HG03064 (cell line): Measurements from ENCODE around the gene MIOX.

ENCODE experiments used
- ATAC-seq: cut with Tn5 transposase; IDR thresholded peaks from one replicate; pipeline ENCODE4 v1.9.1; 2021; ENCODE audit warnings: low read depth; ENCODE audit not compliant: unreplicated experiment

Gene MIOX

DNA sequence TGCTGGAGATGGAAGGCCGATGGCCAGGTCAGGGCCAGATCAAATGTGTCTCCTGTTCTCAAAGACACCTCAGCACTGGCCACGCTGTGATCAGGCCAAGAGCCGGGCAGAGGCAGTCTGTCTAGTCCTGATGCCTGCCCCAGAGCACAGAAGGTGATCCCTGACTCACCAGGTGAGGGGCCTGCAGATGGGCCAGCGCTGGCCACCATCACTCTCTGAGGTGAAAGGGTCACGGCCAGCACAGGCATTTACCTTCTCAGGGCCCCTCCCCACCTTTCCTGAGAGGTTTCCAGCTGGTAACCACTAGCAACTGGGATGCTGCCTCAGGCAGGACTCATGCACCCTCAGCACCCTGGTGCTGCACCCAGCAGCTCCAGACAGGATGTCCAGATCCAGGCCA lies 14.7 kb upstream of the MIOX start:
- ATAC-seq = no peak

DNA sequence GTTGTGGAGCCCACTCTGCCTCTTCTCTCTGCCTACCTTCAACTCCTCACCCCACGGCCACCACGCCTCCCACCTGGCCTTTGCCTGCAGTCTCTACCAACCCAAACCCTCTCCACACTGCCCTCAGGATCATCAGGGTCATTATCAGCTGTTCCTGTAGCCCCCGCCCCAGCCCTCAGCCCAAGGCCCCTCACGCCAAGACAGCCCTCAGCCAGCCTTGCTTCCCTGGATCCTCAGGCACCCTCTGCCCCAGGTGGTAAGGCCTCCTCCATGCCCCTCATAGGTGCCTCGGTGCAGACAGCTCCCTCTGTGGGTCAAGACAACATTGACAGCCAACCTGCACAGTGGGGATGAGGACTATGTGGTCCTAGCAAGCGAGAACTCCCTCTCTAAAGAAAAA lies 13.6 kb upstream of the MIOX start:
- ATAC-seq = no peak

DNA sequence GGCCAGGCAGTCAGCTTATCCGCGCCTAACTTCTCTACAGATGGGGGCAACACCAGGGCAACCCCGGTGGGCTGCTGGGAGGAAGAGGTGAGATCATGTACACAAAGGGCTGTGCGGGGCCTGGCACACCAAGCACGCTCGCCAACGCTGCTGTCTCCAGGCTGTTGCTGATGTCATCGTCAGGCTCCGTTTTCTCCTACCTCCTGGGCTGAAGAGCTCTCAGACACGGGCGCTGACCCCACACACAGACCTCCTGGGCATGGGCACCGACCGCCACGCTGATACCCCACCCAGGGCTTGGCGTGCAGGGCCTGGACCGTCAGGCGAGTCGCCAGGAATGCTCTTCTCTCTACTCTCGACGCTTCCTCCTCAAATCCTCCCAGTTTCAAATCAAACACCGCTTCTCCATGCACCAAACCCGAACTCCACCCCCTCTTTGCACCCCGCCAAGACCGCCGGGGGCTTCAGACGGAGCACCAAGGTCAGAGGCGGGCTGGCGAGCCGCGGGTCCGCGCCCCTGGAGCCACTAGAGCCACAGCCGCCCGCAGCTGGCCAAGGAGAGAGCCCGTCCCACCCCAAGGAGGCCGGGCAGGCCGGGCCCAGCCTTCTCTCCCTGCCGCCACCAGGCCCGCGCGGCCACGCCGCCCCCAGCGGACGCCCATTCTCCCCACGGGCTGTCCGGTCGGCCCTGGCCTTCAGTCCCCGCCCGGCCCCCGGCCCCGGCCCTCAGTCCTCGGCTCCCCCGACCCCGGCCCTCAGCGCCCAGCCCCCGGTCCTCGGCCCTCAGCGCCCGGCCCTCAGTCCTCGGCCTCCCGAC lies 12.6 kb upstream of the MIOX start:
- ATAC-seq = no peak

DNA sequence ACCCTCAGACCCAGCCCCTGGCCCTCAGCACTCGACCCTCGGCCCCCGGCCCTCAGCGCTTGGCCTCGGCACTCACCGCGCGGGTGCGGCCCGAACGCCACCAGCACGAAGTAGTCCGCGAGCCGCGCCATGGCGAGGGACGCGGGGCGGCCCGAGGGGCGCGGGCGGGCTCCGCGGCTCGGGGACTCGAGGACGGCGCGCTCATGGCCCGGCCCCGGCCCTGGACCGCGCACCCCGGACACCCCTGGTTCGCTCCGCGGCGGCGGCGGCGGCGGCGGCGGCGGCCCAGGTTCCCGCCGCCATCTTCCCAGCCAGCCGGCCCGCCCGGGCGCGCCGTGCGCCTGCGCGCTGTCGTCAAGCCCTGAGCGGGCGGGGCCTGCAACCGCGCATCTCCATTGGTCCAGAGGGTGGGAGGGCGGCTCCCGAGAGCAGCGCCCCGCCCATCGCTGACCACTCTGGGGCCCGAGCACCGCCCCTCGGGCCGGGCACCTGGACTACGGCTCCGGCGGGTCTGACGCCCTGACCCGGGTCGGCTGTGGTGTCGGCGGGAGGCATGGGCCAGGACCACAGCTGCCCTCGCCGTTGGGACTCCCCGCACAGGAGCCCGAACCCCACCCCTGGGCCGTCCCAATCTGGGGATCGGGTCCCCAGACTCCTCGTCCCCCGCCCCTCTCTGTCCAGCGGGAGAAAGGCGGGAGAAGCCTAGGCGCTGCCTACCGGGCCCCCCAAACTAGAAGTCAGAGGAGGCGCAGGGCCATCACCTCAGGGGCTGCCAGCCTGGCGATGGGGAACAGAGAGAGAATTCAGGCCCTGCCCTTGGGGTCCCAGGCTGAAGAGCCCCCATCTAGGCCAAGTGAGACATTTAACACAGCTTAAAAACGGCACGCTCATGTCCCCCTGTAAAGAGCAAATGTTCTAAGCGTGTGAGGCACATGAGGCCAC lies 11.7 kb upstream of the MIOX start, which contains the start of gene SBF1:
SBF1 (minus strand) TSS at position 326 of the 942 bp plus-strand sequence; CDS start at position 131, 195 bp downstream.
- peak; percentile 57 for ATAC-seq

DNA sequence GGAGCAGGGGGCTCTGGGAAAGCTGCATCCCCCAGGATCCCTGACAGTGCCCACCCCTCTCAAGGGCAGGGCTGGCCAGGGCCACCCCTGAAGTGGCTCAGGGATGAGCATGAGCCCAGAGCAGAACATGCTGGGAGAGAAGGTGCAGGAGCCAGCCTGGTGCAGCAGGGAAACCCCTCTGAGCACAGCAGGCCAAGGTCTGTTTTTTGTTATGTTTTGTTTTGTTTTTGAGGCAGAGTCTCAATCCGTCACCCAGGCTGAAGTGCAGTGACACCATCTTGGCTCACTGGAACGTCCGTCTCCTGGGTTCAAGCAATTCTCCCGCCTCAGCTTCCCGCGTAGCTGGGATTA lies 11.0 kb upstream of the MIOX start:
- no peak for ATAC-seq

DNA sequence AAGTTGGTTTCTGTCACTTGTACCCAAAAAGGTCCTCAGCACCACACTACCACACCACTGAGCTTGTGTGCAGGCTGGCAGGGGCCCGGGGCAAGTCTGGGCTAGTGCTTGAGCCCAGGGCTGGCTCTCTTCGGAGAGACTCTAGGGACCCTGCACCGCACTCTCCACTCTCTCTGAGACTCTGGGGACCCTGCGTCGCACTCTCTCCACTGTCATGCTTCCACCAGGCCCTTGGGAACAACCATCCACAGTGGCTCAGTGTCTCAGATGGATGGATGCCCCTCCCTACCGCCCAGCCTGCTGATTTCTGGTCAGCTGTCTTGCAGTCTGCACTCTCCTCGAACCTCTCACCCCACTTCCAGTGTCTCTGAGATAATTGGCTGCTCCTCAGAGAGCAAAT lies 9.8 kb upstream of the MIOX start:
- no peak for ATAC-seq

DNA sequence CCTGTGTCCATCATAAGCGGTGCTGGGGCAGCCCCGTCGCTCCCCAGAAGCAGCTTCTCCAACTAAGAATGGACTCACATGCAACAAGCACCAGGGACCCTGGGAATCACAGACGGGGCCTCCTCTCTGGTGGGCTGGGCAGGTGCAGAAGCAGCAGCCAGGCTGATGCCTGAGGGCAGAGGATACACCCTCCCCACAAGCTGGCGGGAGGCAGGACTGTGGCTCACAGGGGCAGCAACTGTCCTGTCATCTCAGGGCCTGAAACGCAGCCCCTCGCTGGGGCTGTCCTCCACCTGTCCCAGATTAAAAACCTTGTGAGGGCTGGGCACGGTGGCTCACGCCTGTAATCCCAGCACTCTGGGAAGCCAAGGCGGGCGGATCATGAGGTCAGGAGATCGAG lies 8.7 kb upstream of the MIOX start:
- ATAC-seq = no peak

DNA sequence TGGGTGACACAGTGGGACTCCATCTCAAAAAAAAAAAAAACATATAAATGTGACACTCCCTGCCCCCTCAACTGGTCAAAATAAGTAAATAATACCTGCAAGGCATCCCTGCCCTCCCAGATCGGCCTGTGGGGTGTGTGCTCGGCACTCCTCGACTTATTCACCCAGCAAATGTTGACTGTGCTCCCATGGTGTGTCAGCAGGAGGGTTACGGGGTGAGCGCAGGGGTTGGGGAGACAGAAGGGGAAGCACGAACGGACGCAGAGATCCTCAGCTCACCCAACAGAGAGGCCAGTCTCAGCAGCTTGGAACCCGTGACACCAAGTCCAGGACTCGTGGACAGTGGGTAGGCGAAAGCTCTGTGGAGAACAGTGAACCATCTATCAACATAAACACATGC lies 6.9 kb upstream of the MIOX start:
- no peak for ATAC-seq

DNA sequence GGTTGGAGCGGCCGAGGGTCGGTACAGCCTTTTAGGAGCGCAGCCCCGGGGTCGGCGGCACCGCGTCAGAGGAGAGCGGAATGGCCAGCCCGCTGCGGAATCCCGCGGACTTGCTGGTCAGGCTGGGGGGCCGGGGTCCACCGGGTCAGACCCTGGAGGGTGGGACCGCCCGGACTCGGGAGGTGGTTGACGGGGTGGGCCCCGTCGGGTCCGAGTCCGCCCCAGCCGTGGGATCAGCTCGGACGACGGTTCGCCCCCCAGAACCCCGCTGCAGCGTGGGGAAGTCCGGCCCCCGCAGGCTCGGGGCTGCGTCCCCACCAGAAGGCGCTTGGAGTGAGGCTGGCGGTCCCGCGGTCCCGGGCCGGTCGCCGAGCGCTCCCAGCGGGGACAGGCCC lies 5.6 kb upstream of the MIOX start:
- no peak for ATAC-seq

DNA sequence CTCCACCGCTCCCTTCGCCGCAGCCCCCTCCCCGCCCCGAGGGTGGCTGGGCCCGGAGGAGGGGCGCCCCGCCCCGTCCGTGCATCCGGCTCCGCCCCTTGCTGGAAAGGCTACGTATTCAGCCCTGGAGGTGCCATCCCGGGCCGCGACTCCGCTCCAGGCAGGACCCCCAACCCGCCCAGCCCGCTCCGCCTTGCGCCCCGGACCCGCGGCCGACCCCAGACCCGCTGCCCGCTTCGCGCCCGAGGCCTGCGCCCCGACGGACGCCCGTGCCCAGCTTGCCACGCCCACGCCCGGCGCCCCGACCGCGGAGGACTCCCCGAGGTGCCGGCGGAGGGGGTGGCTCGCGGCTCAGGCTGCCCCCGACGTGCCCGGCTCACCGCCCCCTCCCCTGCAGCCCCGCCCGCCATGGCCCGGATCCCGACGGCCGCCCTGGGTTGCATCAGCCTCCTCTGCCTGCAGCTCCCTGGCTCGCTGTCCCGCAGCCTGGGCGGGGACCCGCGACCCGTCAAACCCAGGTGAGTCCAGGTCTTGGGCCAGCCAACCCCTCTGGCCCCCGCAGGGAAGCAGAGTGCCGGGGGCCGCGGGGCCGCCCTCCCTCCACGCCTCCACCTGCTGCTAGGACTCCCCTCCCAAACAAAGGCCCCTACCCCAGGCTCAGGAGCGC lies 5.1 kb upstream of the MIOX start, which contains the start of gene ADM2:
ADM2 (plus strand) TSS at position 104 of the 667 bp plus-strand sequence; CDS start at position 409, 305 bp downstream.
- no peak for ATAC-seq

DNA sequence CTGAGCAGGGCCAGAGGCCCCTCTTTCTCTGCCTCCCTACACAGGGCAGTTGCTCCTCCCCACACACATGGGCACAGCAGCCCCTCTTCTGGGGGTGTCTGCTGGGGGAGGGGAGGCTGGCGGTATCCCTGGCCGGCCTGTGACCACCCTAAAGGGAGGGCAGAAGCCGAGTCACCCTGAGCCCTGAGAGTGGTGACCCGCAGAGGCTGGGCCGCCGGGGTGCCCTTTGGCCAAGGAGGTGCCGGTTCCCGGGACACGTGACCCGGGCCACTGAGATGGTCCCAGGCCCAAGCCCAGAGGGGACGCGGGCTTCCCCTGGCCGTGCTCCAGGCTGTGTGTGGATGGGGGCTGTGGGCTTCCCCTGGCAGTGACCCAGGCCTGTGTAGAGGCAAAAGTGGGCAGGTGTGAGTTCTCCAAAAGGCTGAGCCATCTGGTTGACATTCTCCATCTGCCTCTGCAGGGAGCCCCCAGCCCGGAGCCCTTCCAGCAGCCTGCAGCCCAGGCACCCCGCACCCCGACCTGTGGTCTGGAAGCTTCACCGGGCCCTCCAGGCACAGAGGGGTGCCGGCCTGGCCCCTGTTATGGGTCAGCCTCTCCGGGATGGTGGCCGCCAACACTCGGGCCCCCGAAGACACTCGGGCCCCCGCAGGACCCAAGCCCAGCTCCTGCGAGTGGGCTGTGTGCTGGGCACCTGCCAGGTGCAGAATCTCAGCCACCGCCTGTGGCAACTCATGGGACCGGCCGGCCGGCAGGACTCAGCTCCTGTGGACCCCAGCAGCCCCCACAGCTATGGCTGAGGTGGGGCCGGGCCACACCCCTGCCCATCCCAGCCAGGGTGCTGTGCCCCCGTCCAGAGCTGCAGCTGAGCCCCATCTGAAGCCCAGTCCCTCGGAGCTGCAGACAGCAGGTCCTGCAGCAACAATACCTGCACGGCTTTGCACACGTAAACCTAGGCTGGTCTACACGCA lies 4.3 kb upstream of the MIOX start:
- no peak for ATAC-seq

DNA sequence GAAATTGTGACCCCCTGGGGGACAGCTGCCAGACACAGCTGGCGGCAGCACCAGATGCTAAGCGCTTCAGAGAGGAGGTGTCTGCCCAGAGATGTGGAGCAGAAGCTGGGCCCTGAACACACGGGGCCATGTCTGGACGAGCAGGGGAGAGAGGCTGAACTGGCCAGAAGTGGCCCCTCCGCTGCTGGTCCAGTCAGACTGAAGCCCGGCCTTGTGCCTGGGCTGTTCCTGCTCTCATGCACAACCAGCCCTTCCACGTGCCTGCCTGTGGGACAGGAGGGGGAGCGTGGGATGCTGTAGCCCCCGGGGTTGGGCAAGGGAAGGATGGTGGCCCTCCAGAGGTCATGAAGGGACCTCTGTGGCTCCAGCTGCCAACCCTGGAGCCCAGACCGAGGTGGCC lies 3.6 kb upstream of the MIOX start:
- ATAC-seq = no peak

DNA sequence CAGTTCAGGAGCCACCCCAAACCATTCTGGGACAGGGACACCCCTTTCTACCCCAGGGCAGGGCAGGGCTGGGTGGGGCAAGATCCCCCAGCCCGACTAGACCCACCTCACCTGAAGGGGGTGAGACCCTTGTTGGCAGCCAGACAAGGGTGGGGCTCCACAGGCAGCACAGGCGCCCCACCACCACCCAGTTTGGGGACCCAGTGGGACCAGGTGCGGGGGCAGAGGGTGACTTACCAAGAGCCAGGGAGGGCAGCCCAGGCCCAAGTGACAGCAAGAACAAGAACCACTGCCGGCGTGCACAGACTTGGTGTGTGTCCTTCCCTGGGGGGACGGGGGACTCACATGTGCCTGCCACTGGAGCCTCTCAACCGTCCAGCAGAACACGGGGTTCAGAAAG lies 3.1 kb upstream of the MIOX start:
- no peak for ATAC-seq

DNA sequence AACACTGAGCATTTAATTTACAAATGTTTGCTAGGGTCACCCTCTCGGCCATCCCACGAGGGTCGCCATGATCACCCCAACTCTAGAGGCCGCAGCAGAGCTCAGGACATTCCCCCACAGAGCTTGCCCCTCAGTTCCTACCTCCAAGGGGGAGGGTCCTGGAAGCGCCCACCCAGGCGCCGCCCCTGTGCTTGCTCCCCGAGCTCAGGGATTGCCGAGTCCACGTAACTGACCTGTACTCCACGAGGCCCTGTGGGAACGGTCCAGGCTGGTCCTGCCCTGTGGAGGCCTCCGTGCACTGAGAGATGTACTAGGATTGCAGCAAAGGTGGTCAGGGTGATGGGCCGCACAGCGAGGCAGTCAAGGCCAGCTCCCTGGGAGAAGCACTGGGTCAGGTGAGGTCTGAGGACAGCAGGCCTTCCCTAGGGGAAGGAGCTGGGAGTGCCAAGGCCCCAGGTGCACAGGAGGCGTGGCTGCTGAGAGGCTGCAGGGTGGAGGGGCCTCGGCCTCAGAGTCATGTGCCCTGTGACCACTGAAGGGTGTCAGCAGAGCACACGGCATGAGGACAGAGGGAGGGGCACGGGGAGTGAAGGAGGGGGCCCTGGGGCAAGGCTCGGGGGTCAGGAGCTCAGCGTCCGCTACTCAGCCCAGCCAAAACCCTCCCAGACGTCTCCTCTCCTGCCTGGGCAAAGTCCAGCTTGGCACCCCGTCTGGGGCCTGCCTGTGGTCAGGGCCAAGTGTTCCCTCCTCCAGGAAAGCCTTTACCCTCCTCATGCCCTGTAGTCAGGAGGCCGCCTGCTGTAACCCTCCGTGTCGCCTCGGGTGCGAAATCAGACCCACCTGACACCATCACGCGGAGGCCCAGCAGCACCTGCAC lies 2.4 kb upstream of the MIOX start:
- ATAC-seq = no peak

DNA sequence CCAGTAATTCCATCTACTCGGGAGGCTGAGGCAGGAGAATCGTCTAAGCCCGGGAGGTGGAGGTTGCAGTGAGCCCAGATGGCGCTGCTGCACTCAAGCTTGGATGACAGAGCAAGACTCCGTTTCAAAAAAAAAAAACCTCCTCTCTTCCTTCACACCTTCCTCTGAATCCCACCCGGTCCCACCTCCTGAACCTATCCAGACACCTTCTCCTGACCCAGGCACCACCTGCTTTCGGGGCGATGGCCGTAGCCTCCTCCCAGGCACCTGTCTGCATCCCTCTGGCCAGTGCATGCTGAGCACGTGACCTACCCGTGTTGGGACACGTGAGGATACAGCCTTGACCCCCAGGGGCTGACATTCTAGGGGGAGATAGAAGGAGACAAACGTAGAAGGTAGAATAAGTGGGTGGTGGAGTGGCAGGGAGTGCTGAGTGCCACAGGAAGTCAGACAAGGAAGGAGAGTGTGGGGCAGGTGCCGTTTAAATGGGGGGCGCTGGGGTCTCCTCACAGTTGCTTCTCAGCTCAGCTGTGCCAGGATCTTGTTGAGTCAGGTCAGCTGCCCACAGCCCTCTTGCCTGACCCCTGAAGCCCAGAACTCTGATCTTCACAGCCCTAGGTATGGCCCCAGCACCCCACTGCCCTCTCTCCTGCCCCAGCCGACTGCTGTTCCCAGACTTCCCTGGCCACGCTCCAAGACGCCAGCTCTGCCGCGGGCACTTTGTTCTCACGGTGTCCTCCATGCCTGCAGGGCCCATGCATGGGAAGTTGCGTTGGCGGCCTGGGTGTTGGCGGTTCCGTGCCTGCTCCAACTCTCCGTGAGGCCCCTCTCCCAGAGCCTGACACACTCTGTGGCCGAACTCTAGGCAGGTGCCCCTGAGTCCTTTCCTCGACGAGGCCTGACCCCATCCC lies 1.2 kb upstream of the MIOX start:
- ATAC-seq = no peak

DNA sequence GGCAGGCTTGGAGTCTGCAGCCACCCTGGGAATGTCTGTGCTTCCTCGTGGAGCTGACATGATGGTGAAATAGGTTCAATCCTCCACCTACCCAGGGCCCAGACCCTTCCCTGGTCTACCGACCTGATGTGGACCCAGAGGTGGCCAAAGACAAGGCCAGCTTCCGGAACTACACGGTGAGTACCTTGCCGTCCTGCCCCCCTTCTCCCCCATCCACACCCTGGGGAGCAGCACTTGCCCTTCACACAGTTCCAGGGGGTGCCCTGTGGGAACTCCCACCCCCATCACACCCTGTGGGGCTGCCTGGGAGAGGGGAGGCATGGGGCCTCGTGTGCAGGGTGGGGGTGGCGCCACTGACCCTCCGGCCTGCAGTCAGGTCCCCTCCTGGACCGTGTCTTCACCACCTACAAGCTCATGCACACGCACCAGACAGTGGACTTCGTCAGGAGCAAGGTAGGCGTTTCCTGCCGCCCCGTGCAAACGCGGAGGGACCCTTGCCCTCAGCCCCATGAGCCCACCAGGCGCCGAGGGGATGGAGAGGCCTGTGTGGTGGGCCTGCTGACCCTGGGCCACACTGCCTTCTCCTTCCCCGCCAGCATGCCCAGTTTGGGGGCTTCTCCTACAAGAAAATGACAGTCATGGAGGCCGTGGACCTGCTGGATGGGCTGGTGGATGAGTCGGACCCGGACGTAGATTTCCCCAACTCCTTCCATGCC lies 789 bp downstream of the MIOX start:
- ATAC-seq = no peak

DNA sequence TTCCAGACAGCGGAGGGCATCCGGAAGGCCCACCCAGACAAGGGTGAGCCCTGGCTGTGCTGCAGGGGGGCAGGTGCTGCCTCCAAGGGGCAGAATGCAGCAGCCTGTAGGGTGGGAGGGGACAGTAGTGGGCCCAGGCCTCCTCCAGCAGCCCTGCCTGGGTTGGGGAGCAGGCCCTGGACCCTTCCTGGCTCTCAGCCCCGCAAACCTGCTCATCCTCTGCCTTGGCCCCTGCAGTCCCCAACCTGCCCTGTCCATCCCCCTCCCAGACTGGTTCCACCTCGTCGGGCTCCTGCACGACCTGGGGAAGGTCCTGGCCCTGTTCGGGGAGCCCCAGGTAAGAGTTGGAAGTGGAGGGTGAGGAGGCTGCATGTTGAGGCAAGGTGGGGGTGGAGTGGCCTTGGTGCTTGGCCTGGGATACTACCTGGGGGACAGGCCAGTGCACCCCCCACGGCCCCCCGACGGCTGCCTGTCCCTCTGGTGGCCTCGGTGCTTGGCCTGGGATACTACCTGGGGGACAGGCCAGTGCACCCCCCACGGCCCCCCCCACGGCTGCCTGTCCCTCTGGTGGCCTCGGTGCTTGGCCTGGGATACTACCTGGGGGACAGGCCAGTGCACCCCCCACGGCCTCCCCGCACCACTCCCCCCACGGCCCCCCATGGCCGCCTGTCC lies 1.5 kb downstream of the MIOX start:
- no peak for ATAC-seq
